Body of pancreas (tissue), 4 donors: ENCODE measurements around the gene CRNN.

Experiments
- POLR2A ChIP-seq, 3 donors: fragments of 450-650 bp; IDR thresholded peaks; one replicate each; pipeline ENCODE4 v1.6.1; 2016; ENCODE audit warnings: antibody characterized with exemption in 3 of 3, mild to moderate bottlenecking in 2 of 3
- TF ChIP-seq, protein P1 (sequence below), 7 experiments: fragments of 450-650 bp in 4 of 7; fragments of 200-600 bp in 3 of 7; sonication (generic) in 3 of 7; IDR thresholded peaks; one replicate each; pipeline ENCODE4 v1.5.1; 2016 to 2019; ENCODE audit warnings: antibody characterized with exemption in 7 of 7

- TF ChIP-seq, protein P1, sequence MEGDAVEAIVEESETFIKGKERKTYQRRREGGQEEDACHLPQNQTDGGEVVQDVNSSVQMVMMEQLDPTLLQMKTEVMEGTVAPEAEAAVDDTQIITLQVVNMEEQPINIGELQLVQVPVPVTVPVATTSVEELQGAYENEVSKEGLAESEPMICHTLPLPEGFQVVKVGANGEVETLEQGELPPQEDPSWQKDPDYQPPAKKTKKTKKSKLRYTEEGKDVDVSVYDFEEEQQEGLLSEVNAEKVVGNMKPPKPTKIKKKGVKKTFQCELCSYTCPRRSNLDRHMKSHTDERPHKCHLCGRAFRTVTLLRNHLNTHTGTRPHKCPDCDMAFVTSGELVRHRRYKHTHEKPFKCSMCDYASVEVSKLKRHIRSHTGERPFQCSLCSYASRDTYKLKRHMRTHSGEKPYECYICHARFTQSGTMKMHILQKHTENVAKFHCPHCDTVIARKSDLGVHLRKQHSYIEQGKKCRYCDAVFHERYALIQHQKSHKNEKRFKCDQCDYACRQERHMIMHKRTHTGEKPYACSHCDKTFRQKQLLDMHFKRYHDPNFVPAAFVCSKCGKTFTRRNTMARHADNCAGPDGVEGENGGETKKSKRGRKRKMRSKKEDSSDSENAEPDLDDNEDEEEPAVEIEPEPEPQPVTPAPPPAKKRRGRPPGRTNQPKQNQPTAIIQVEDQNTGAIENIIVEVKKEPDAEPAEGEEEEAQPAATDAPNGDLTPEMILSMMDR (IDR thresholded peaks at IDR 0.05) = no peak
- TF ChIP-seq POLR2A (IDR thresholded peaks at IDR 0.05) = no peak
Observed at GRCh38 chr1:152436593-152437496, 22.8 kb upstream of the CRNN start.
